ENCODE data around the gene ST3GAL5. TPM values are rescaled to one million over a fixed set of nuclear protein-coding genes. Genes with fewer than 3 reads are reported as not detected.

Gene ST3GAL5
- total RNA-seq, 1 donor from 2014 or later: 25.8 TPM

DNA sequence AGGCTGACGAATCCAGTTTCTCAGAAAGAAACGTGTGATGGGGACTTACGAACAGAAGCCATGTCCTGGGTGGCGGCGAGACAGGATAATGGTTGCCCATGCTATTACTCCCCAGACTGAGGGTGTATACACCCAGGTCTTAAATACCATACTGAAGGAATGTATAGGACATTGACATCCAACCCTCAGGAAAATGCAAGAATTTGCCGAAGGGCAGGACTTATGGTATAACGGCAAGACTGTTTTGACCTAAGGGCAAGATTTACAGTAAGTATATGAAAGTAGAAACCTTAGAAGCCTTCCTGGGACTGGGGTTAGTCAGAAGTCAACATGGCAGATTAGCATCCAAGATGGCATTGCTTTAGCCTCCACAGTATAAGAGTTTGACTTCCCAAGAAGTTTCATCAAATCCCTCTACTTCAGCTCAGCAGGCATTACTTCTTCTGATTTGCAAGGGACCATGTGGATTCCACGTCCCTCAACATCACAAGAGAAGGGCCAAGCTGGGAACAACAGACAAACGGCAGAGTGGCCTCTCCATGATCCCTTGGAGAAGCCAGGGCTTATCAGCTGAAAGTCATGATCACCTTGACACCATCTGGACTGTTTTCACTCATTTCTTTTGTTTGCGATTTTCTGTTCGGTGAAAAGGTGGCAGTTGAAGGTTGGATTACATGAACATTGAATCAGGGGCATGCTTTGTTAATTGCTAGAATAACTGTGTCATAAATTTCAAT lies 21.1 kb downstream of the ST3GAL5 start:
- DNase-seq (ENCODE audit: low spot score in 2 of 2, unreplicated experiment in 2 of 2): no peak
- Mint-ChIP-seq H3K4me3 (no peak overlapping the region), H3K4me1 (peaks cover 20% of the 10 kb centered on the region), H3K9me3 (no peaks in the 10 kb centered on the region), H3K27me3 (ENCODE audit: low read depth) (no peaks in the 10 kb centered on the region), H3K36me3 (peaks cover 2% of the 10 kb centered on the region), H3K27ac (no peak overlapping the region)
- TF ChIP-seq, protein P1, sequence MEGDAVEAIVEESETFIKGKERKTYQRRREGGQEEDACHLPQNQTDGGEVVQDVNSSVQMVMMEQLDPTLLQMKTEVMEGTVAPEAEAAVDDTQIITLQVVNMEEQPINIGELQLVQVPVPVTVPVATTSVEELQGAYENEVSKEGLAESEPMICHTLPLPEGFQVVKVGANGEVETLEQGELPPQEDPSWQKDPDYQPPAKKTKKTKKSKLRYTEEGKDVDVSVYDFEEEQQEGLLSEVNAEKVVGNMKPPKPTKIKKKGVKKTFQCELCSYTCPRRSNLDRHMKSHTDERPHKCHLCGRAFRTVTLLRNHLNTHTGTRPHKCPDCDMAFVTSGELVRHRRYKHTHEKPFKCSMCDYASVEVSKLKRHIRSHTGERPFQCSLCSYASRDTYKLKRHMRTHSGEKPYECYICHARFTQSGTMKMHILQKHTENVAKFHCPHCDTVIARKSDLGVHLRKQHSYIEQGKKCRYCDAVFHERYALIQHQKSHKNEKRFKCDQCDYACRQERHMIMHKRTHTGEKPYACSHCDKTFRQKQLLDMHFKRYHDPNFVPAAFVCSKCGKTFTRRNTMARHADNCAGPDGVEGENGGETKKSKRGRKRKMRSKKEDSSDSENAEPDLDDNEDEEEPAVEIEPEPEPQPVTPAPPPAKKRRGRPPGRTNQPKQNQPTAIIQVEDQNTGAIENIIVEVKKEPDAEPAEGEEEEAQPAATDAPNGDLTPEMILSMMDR (IDR thresholded peaks at IDR 0.05; ENCODE audit: unreplicated experiment): no peak

DNA sequence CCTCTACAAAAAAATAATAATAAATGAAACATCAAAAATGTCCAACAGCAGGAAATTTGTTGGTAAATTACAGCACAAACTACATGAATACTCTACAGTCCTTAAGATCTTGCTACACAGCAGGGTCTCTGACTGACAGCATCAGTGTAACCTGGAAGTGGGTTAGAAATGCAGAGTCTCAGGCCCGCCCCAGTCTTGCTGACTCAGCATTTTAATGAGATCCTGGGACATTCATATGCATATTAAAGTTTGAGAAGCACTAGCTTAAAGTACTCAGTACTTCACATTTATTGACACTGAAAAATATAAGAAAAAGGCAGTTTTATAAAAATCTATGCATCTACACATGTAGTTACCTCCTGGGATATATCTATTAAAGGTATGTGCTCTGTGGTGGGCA lies 21.7 kb downstream of the ST3GAL5 start:
- Mint-ChIP-seq H3K4me3 (no peak overlapping the region), H3K27ac (no peak overlapping the region), H3K36me3 (peaks cover 2% of the 10 kb centered on the region), H3K9me3 (no peaks in the 10 kb centered on the region), H3K4me1 (peaks cover 20% of the 10 kb centered on the region), H3K27me3 (ENCODE audit: low read depth) (no peaks in the 10 kb centered on the region)
- no peak for DNase-seq (ENCODE audit: low spot score in 2 of 2, unreplicated experiment in 2 of 2)
- TF ChIP-seq, protein P1 (IDR thresholded peaks at IDR 0.05; ENCODE audit: unreplicated experiment): no peak

DNA sequence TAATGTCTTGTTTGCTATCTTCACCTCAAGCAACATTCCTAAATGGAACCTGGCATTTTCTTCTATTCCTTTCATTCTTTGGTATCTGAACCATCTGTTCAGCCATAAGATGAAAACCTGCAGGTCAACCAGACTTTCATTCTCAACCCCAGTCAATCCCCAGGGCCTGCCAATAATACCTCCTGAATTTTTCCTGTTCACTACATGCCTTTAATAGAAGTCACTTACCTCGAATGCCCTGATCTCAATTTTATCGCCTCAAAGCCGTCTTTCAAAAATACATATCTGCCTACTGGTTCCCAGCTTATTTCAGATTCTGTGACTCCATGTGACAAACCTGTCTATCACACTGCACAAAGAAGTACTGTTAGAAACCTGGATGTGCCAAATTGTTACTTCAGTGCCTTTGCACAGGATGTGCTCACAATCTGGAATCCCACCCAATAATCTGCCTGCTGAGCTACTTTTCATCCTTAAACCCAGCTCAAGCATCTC lies 22.6 kb downstream of the ST3GAL5 start:
- Mint-ChIP-seq H3K4me1 (peaks cover 23% of the 10 kb centered on the region), H3K27me3 (ENCODE audit: low read depth) (no peaks in the 10 kb centered on the region), H3K9me3 (no peaks in the 10 kb centered on the region), H3K36me3 (peaks cover 2% of the 10 kb centered on the region), H3K27ac (no peak overlapping the region), H3K4me3 (no peak overlapping the region)
- TF ChIP-seq, protein P1 (IDR thresholded peaks at IDR 0.05; ENCODE audit: unreplicated experiment): no peak
- no peak for DNase-seq (ENCODE audit: low spot score in 2 of 2, unreplicated experiment in 2 of 2)

DNA sequence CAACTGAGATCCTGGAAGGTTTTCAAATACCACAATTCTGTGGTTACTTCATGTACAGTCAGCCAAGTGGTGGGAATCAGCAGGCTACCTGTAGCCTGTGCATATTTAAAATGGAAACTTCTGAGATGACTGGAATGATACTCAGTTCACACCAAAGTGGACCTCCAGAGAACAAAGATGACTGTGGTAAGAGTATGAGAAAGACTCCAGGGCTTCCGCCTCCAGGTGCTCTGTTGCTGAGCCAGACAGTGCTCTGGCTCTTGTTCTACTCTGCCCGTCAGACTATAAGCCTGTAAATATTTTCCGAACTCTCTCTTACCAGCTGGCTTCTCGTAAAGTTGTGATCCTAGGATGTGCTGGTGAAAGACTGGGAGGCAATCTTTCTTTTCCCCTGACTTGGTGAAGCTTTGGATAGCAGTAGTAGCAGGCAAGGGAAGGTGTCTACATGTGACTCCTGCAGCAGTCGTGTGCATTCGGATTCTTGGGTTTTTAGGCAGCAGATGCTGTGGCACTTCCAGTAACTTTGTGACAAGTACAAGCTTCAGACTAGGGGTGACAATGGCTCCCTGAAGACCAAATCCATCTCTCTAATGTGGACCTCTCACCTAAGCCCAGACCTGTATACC lies 23.1 kb downstream of the ST3GAL5 start:
- Mint-ChIP-seq H3K4me1 (peaks cover 27% of the 10 kb centered on the region), H3K9me3 (no peaks in the 10 kb centered on the region), H3K4me3 (no peak overlapping the region), H3K36me3 (peaks cover 2% of the 10 kb centered on the region), H3K27me3 (ENCODE audit: low read depth) (no peaks in the 10 kb centered on the region), H3K27ac (no peak overlapping the region)
- TF ChIP-seq, protein P1 (IDR thresholded peaks at IDR 0.05; ENCODE audit: unreplicated experiment): no peak
- no peak for DNase-seq (ENCODE audit: low spot score in 2 of 2, unreplicated experiment in 2 of 2)

DNA sequence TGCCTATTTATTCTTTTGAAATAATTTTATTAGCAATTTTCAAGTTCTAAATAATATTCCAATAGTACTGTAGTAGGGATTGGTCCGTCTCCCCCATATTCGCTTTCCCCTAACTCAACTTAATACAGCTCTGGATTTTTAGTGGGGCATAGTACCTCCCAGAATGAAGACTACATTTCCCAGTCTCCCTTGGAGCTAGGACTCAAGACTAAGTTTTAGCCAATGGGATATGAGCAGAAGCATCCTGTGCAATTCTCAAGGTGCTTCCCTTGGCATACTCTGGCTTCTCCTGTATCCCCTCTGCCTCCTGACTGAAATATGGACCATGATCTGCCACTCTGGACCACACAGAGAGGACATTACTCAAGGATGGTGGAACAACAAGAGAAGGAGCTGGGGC lies 24.1 kb downstream of the ST3GAL5 start:
- Mint-ChIP-seq H3K36me3 (peaks cover 4% of the 10 kb centered on the region), H3K4me1 (peaks cover 19% of the 10 kb centered on the region), H3K4me3 (no peak overlapping the region), H3K9me3 (no peaks in the 10 kb centered on the region), H3K27ac (no peak overlapping the region), H3K27me3 (ENCODE audit: low read depth) (no peaks in the 10 kb centered on the region)
- TF ChIP-seq, protein P1 (IDR thresholded peaks at IDR 0.05; ENCODE audit: unreplicated experiment): no peak
- no peak for DNase-seq (ENCODE audit: low spot score in 2 of 2, unreplicated experiment in 2 of 2)

Data from mesothelial cell of epicardium (in vitro differentiated cells).